SK-N-SH (cell line): ENCODE data around the gene SHROOM3. TPM values are rescaled to one million over a fixed set of nuclear protein-coding genes. Genes with fewer than 3 reads are reported as not detected.

Source experiments
- CTCF ChIA-PET: fragments of 300-600, 350-600 bp; formaldehyde crosslinking; extraction: SDS; loops from one replicate; lab custom pipeline; 2021; lab: Yijun Ruan, JAX
- POLR2A ChIA-PET: fragments of 350-600 bp; sonication (Branson Sonifier 250); formaldehyde crosslinking; extraction: SDS; loops from one replicate; lab custom pipeline; 2020; ENCODE audit warnings: antibody characterized with exemption, inconsistent platforms; lab: Yijun Ruan, JAX
- DNase-seq: peaks from one replicate; pipeline ENCODE4 v3.0.0; 2012
- H2AFZ ChIP-seq: fragments of 200-600 bp; sonication (generic); 2 replicates; pipeline ENCODE4 v1.8.1; 2016; ENCODE audit warnings: antibody characterized with exemption, mild to moderate bottlenecking, low read depth
- H3F3A ChIP-seq: fragments of 200-600 bp; sonication (generic); replicated peaks from 2 replicates; pipeline ENCODE3; 2016; ENCODE audit warnings: antibody characterized with exemption, mild to moderate bottlenecking; ENCODE audit not compliant: insufficient read depth
- H3K27ac ChIP-seq, 2 experiments: fragments of 200-500 bp in 1 of 2; fragments of 200-600 bp in 1 of 2; sonication (Bioruptor generic) in 1 of 2; sonication (generic), shearing (Covaris generic) in 1 of 2; 2 replicates each; pipeline versions ENCODE4 v1.5.1 to v1.6.1; 2014 to 2016; ENCODE audit warnings: low read depth in 2 of 2, inconsistent platforms in 1 of 2, low read length in 1 of 2, mild to moderate bottlenecking in 1 of 2, mixed read lengths in 1 of 2
- H3K27me3 ChIP-seq: fragments of 200-600 bp; sonication (generic), shearing (Covaris generic); 2 replicates; pipeline ENCODE4 v1.6.1; 2016; ENCODE audit warnings: mixed run types; ENCODE audit not compliant: insufficient read depth
- H3K36me3 ChIP-seq, 2 experiments: fragments of 200-500 bp in 1 of 2; fragments of 200-600 bp in 1 of 2; sonication (Bioruptor generic) in 1 of 2; sonication (generic) in 1 of 2; replicated peaks in 1 of 2; 2 replicates each; pipeline versions ENCODE3 to v1.5.1; 2014 to 2016; ENCODE audit warnings: low read length in 1 of 2, mild to moderate bottlenecking in 1 of 2; ENCODE audit not compliant: insufficient read depth in 2 of 2, control insufficient read depth in 1 of 2
- H3K4me1 ChIP-seq, 2 experiments: fragments of 200-500 bp in 1 of 2; fragments of 200-600 bp in 1 of 2; sonication (Bioruptor generic) in 1 of 2; sonication (generic), shearing (Covaris generic) in 1 of 2; 2 replicates each; pipeline versions ENCODE4 v1.5.1 to v1.6.1; 2014 to 2016; ENCODE audit warnings: low read depth in 1 of 2, low read length in 1 of 2, mixed run types in 1 of 2; ENCODE audit not compliant: insufficient read depth in 2 of 2, control insufficient read depth in 1 of 2
- H3K4me2 ChIP-seq: fragments of 200-600 bp; sonication (generic), shearing (Covaris generic); 2 replicates; pipeline ENCODE4 v1.6.1; 2017; ENCODE audit warnings: mixed run types
- H3K4me3 ChIP-seq, 2 experiments: fragments of 200-500 bp in 1 of 2; fragments of 200-600 bp in 1 of 2; sonication (Bioruptor generic) in 1 of 2; sonication (generic), shearing (Covaris generic) in 1 of 2; 2 replicates each; pipeline versions ENCODE4 v1.5.1 to v1.8.1; 2014 to 2016; ENCODE audit warnings: low read depth in 2 of 2, inconsistent platforms in 1 of 2, low read length in 1 of 2, mild to moderate bottlenecking in 1 of 2, mixed read lengths in 1 of 2, moderate library complexity in 1 of 2
- H3K79me2 ChIP-seq: fragments of 200-600 bp; sonication (generic); 2 replicates; pipeline ENCODE4 v1.8.1; 2017; ENCODE audit warnings: mild to moderate bottlenecking; ENCODE audit not compliant: insufficient read depth
- H3K9ac ChIP-seq: fragments of 200-600 bp; sonication (generic); 2 replicates; pipeline ENCODE4 v1.6.1; 2017; ENCODE audit warnings: mixed run types
- H3K9me2 ChIP-seq: fragments of 200-600 bp; sonication (generic); 2 replicates; pipeline ENCODE4 v1.6.1; 2017; ENCODE audit warnings: mixed run types
- H3K9me3 ChIP-seq: fragments of 200-600 bp; sonication (generic); 2 replicates; pipeline ENCODE4 v1.6.1; 2017; ENCODE audit warnings: mixed run types, mild to moderate bottlenecking, moderate library complexity
- H4K20me1 ChIP-seq: fragments of 200-600 bp; sonication (generic); 2 replicates; pipeline ENCODE4 v1.6.1; 2017; ENCODE audit warnings: mild to moderate bottlenecking, mixed run types; ENCODE audit not compliant: insufficient read depth
- CHD2 ChIP-seq: fragments of 150-350 bp; IDR thresholded peaks from 2 replicates; pipeline ENCODE4 v1.6.1; 2018; ENCODE audit warnings: low read length; ENCODE audit not compliant: partially characterized antibody
- EP300 ChIP-seq, 2 experiments: IDR thresholded peaks; 2 replicates each; pipeline versions ENCODE4 v1.4.0 to v1.6.1; 2012; ENCODE audit warnings: borderline replicate concordance in 1 of 2, low read depth in 1 of 2, low read length in 1 of 2
- FOXJ3 ChIP-seq: sonication (generic); formaldehyde crosslinking; IDR thresholded peaks from 2 replicates; pipeline ENCODE4 v1.5.1; 2020; ENCODE audit warnings: mild to moderate bottlenecking, missing genetic modification reagents
- GABPA ChIP-seq: IDR thresholded peaks from 2 replicates; pipeline ENCODE4 v1.4.0; 2012; ENCODE audit warnings: low read depth, mild to moderate bottlenecking
- GATA2 ChIP-seq: sonication (generic); formaldehyde crosslinking; IDR thresholded peaks from 2 replicates; pipeline ENCODE4 v1.5.0; 2020; ENCODE audit warnings: mild to moderate bottlenecking, missing genetic modification reagents
- JUND ChIP-seq: IDR thresholded peaks from 2 replicates; pipeline ENCODE4 v1.4.0; 2012
- MAX ChIP-seq: IDR thresholded peaks from 2 replicates; pipeline ENCODE4 v1.4.0; 2012; ENCODE audit warnings: low read depth
- MEF2A ChIP-seq: IDR thresholded peaks from 2 replicates; pipeline ENCODE4 v1.4.0; 2012; ENCODE audit warnings: low read depth, borderline replicate concordance
- MXI1 ChIP-seq: IDR thresholded peaks from 2 replicates; pipeline ENCODE4 v1.6.1; 2012; ENCODE audit warnings: mild to moderate bottlenecking, low read depth, low read length, improper control_type of control experiment
- NRF1 ChIP-seq: IDR thresholded peaks from 2 replicates; pipeline ENCODE4 v1.6.1; 2012; ENCODE audit warnings: low read depth, mild to moderate bottlenecking, low read length
- RAD21 ChIP-seq: IDR thresholded peaks from 2 replicates; pipeline ENCODE4 v1.6.1; 2012; ENCODE audit warnings: mild to moderate bottlenecking, low read length
- RCOR1 ChIP-seq: fragments of 150-350 bp; IDR thresholded peaks from 2 replicates; pipeline ENCODE4 v1.6.1; 2017; ENCODE audit warnings: antibody characterized with exemption, low read length
- RFX5 ChIP-seq: IDR thresholded peaks from 2 replicates; pipeline ENCODE4 v1.6.1; 2012; ENCODE audit warnings: mild to moderate bottlenecking, improper control_type of control experiment, low read length
- RXRA ChIP-seq: IDR thresholded peaks from 2 replicates; pipeline ENCODE4 v1.4.0; 2012; ENCODE audit warnings: low read depth, mild to moderate bottlenecking, borderline replicate concordance
- SIN3A ChIP-seq: IDR thresholded peaks from 2 replicates; pipeline ENCODE4 v1.6.1; 2012; ENCODE audit warnings: low read depth, mild to moderate bottlenecking, low read length, moderate library complexity, borderline replicate concordance
- SMC3 ChIP-seq: IDR thresholded peaks from 2 replicates; pipeline ENCODE4 v1.6.1; 2012; ENCODE audit warnings: low read depth, low read length, improper control_type of control experiment
- TCF12 ChIP-seq: IDR thresholded peaks from 2 replicates; pipeline ENCODE4 v1.4.0; 2012
- USF1 ChIP-seq: IDR thresholded peaks from 2 replicates; pipeline ENCODE4 v1.4.0; 2012; ENCODE audit warnings: low read depth, borderline replicate concordance
- USF2 ChIP-seq: fragments of 150-350 bp; IDR thresholded peaks from 2 replicates; pipeline ENCODE4 v1.6.1; 2017; ENCODE audit warnings: antibody characterized with exemption, low read length, low read depth, borderline replicate concordance
- ZBTB33 ChIP-seq: IDR thresholded peaks from 2 replicates; pipeline ENCODE4 v1.4.0; 2012; ENCODE audit warnings: low read depth, borderline replicate concordance
- WGBS: methylation state at CpG from one replicate; pipeline ENCODE4 v1.1.6; 2017; ENCODE audit warnings: low lambda C conversion rate; 5-methylcytosine and 5-hydroxymethylcytosine counted together
- polyA plus RNA-seq, 3 experiments: library from polyadenylated mRNA; depleted of rRNA; stranded (reverse); fragments of >200 nt; gene quantifications; 2 replicates each; pipeline ENCODE4 v1.2.3, GENCODE V29; 2012
- TF ChIP-seq, protein P1 (sequence below): IDR thresholded peaks from 2 replicates; pipeline ENCODE4; 2012

The SHROOM3 gene
- polyA plus RNA-seq, 1 of the 3 experiments (the other 2 are of a cell fraction), result 4.3 TPM

- CTCF ChIA-PET, result interaction anchor here (1.0 to 1.4 kb wide), 2 partner anchors 10 to 11 kb away, joined by 3 read pairs; no protein-coding TSS in a partner anchor
- Histone ChIP-seq H3K79me2 (peaks cover 54% of the 10 kb centered on the region), H3K27me3 (no peaks in the 10 kb centered on the region), H3K4me2 (no peak overlapping the region), H4K20me1 (no peaks in the 10 kb centered on the region), H3K4me1 (peaks cover 0 to 5% of the 10 kb centered on the region in 2 experiments; a peak in 2 of 4 replicates), H2AFZ (no peak overlapping the region), H3F3A (peaks cover 20% of the 10 kb centered on the region), H3K9me3 (no peaks in the 10 kb centered on the region), H3K9ac (no peak overlapping the region), H3K9me2 (no peaks in the 10 kb centered on the region), H3K36me3 (no peaks in the 10 kb centered on the region), H3K4me3 (no peak overlapping the region), H3K27ac (no peak overlapping the region)
- 96% methylated on average over 8 of the region's 8 CpGs for WGBS
- TF ChIP-seq CHD2 (no peak), MEF2A (no peak), SMC3 (no peak), RCOR1 (no peak), MAX (no peak), MXI1 (no peak), NRF1 (no peak), JUND (no peak), SIN3A (no peak)
- POLR2A ChIA-PET, result no interaction called here
- DNase-seq, result no peak
Measured at GRCh38 chr4:76644831-76645485, 209.9 kb downstream of the SHROOM3 start.

GRCh38 chr4:76649086-76649485, 214.1 kb downstream of the SHROOM3 start:
- Histone ChIP-seq H2AFZ (no peak overlapping the region), H3K9me2 (no peaks in the 10 kb centered on the region), H3K9ac (no peak overlapping the region), H3K79me2 (peaks cover 21% of the 10 kb centered on the region), H3K4me2 (no peak overlapping the region), H3K27me3 (no peaks in the 10 kb centered on the region), H3F3A (peaks cover 29% of the 10 kb centered on the region), H4K20me1 (no peaks in the 10 kb centered on the region), H3K36me3 (peaks cover 0 to 3% of the 10 kb centered on the region in 2 experiments), H3K4me1 (no peaks in the 10 kb centered on the region), H3K27ac (no peak overlapping the region), H3K4me3 (no peak overlapping the region), H3K9me3 (no peaks in the 10 kb centered on the region)
- ChIA-PET CTCF (interaction anchor here (1.0 kb wide), 2 partner anchors 11 to 96 kb away, joined by 3 read pairs; no protein-coding TSS in a partner anchor), POLR2A (no interaction called here)
- TF ChIP-seq USF2, result no peak
- TF ChIP-seq MAX, result no peak
- TF ChIP-seq CHD2, result no peak
- no peak for TF ChIP-seq NRF1
- no peak for TF ChIP-seq GATA2
- TF ChIP-seq RAD21, result no peak
- no peak for TF ChIP-seq ZBTB33
- TF ChIP-seq FOXJ3 (CRISPR knock-in tag), result no peak
- no peak for TF ChIP-seq RFX5
- TF ChIP-seq, protein P1, sequence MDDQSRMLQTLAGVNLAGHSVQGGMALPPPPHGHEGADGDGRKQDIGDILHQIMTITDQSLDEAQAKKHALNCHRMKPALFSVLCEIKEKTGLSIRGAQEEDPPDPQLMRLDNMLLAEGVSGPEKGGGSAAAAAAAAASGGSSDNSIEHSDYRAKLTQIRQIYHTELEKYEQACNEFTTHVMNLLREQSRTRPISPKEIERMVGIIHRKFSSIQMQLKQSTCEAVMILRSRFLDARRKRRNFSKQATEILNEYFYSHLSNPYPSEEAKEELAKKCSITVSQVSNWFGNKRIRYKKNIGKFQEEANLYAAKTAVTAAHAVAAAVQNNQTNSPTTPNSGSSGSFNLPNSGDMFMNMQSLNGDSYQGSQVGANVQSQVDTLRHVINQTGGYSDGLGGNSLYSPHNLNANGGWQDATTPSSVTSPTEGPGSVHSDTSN, result no peak
- TF ChIP-seq RXRA, result no peak
- no peak for TF ChIP-seq SMC3
- TF ChIP-seq USF1, result no peak
- no peak for TF ChIP-seq SIN3A
- TF ChIP-seq EP300 (IDR thresholded peaks at IDR 0.05; ENCODE audit: borderline replicate concordance in 1 of 2, low read depth in 1 of 2, low read length in 1 of 2), result no peak
- no peak for TF ChIP-seq MEF2A
- no peak for TF ChIP-seq TCF12
- no peak for TF ChIP-seq GABPA
- DNase-seq, result no peak
- WGBS, result 93% methylated on average over 1 of the region's 1 CpG
